Endothelial cell of hepatic sinusoid (primary cell): Measurements from ENCODE around the gene PRPSAP1.

Source experiments
- in situ Hi-C: cut with HindIII; loops from 2 replicates; pipeline ENCODE4 v1.10.0; 2017; ENCODE audit warnings: low sequenced_read_pairs

Gene PRPSAP1

GRCh38 chr17:76268015-76268749 lies 85.5 kb downstream of the PRPSAP1 start:
- in situ Hi-C loops = loop anchor here (25.0 kb wide), 1 partner anchor 356 kb away; the partner anchor contains the start of gene MRPL38

- in situ Hi-C loops = loop anchor here (25.0 kb wide), 1 partner anchor 355 kb away; the partner anchor contains the start of gene MRPL38
These were observed 86.1 kb downstream of the PRPSAP1 start for GRCh38 chr17:76267581-76268001.

GRCh38 chr17:76267051-76267576 lies 86.6 kb downstream of the PRPSAP1 start:
- in situ Hi-C loops = loop anchor here (25.0 kb wide), 1 partner anchor 355 kb away; the partner anchor contains the start of gene MRPL38

GRCh38 chr17:76266244-76266938 lies 87.3 kb downstream of the PRPSAP1 start:
- in situ Hi-C loops = loop anchor here (25.0 kb wide), 1 partner anchor 354 kb away; the partner anchor contains the start of gene MRPL38

- in situ Hi-C loops = loop anchor here (25.0 kb wide), 1 partner anchor 353 kb away; the partner anchor contains the start of gene MRPL38
These were observed 88.0 kb downstream of the PRPSAP1 start for GRCh38 chr17:76265624-76266243.

- in situ Hi-C loops = loop anchor here (25.0 kb wide), 1 partner anchor 353 kb away; the partner anchor contains the start of gene MRPL38
These were observed 88.7 kb downstream of the PRPSAP1 start, which contains the start of gene UBALD2 for GRCh38 chr17:76264755-76265623. Gene UBALD2 (plus strand): TSS chr17:76265348. CDS start chr17:76265506, 158 bp downstream.

- in situ Hi-C loops = loop anchor here (25.0 kb wide), 1 partner anchor 352 kb away; the partner anchor contains the start of gene MRPL38
These were observed 89.3 kb downstream of the PRPSAP1 start for GRCh38 chr17:76264425-76264754.

GRCh38 chr17:76263896-76264295 lies 89.8 kb downstream of the PRPSAP1 start:
- in situ Hi-C loops = loop anchor here (25.0 kb wide), 1 partner anchor 352 kb away; the partner anchor contains the start of gene MRPL38

GRCh38 chr17:76262732-76263344 lies 90.9 kb downstream of the PRPSAP1 start:
- in situ Hi-C loops = loop anchor here (25.0 kb wide), 1 partner anchor 351 kb away; the partner anchor contains the start of gene MRPL38

- in situ Hi-C loops = loop anchor here (25.0 kb wide), 1 partner anchor 349 kb away; the partner anchor contains the start of gene MRPL38
These were observed 92.1 kb downstream of the PRPSAP1 start for GRCh38 chr17:76261421-76262215.

GRCh38 chr17:76260669-76261068 lies 93.0 kb downstream of the PRPSAP1 start:
- in situ Hi-C loops = loop anchor here (25.0 kb wide), 1 partner anchor 348 kb away; the partner anchor contains the start of gene MRPL38

- in situ Hi-C loops = loop anchor here (25.0 kb wide), 1 partner anchor 348 kb away; the partner anchor contains the start of gene MRPL38
These were observed 93.5 kb downstream of the PRPSAP1 start for GRCh38 chr17:76260220-76260619.
